ENCODE measurements around the gene PRR19.
A peak's percentile ranks its signal among the peaks of the same experiment; 100 is the strongest.

GRCh38 chr19:42325308-42325895 is 23.5 kb downstream of the PRR19 start, which contains the start of gene MEGF8:
- TF ChIP-seq CTCF (IDR thresholded peaks at IDR 0.05) (peak in 5 of 6 experiments; percentile 69 to 91 (median 81)), EP300 (IDR thresholded peaks at IDR 0.05) (no peak), POLR2A (IDR thresholded peaks at IDR 0.05) (peak in 2 of 4 donors; percentile 36 to 57), POLR2AphosphoS5 (IDR thresholded peaks at IDR 0.05) (peak; percentile 51 to 70)

Measured in upper lobe of left lung (tissue), 4 donors.